Transverse colon (tissue), 4 donors: ENCODE results near the gene NDUFS6. TPM values are rescaled to one million over a fixed set of nuclear protein-coding genes. Genes with fewer than 3 reads are reported as not detected.

Source experiments
- DNase-seq: peaks from one replicate; pipeline ENCODE4 v3.0.0-alpha.2; 2019
- H3K27ac ChIP-seq, 4 donors: fragments of 200-600 bp; sonication (generic); 2 replicates each; pipeline ENCODE4 v1.5.1; 2016 to 2018; ENCODE audit warnings: inconsistent platforms in 4 of 4
- H3K27me3 ChIP-seq: fragments of 200-600 bp; sonication (generic); 2 replicates; pipeline ENCODE4 v1.5.1; 2017; ENCODE audit warnings: inconsistent platforms
- H3K36me3 ChIP-seq, 4 donors: fragments of 200-600 bp; sonication (generic); 2 replicates each; pipeline ENCODE4 v1.5.1; 2017 to 2019; ENCODE audit warnings: inconsistent platforms in 4 of 4
- H3K4me1 ChIP-seq, 4 donors: fragments of 200-600 bp; sonication (generic); 2 replicates each; pipeline ENCODE4 v1.5.1; 2017 to 2020; ENCODE audit warnings: inconsistent platforms in 4 of 4
- H3K4me3 ChIP-seq, 4 donors: fragments of 200-600 bp; sonication (generic); 1 replicate in 1 of 4; 2 replicates in 3 of 4; pipeline versions ENCODE4 v1.5.1 to v1.6.1; 2017 to 2019; ENCODE audit warnings: inconsistent platforms in 4 of 4
- H3K9me3 ChIP-seq, 2 donors: fragments of 200-600 bp; sonication (generic); 2 replicates each; pipeline ENCODE4 v1.5.1; 2017 to 2019; ENCODE audit warnings: inconsistent platforms in 2 of 2
- EP300 ChIP-seq: sonication (generic); formaldehyde crosslinking; IDR thresholded peaks from one replicate; pipeline ENCODE4 v1.6.1; 2017; ENCODE audit warnings: antibody characterized with exemption, low read depth
- POLR2A ChIP-seq: fragments of 450-650 bp; IDR thresholded peaks from one replicate; pipeline ENCODE4 v1.6.1; 2016; ENCODE audit warnings: antibody characterized with exemption, mild to moderate bottlenecking, moderate library complexity
- POLR2AphosphoS5 ChIP-seq, 3 donors: sonication (generic); formaldehyde crosslinking; IDR thresholded peaks; one replicate each; pipeline ENCODE4 v1.6.1; 2016; ENCODE audit warnings: antibody characterized with exemption in 3 of 3
- WGBS, 2 donors: methylation state at CpG; one replicate each; pipeline ENCODE4 v1.1.5; 2018; ENCODE audit warnings: low coverage in 1 of 2; 5-methylcytosine and 5-hydroxymethylcytosine counted together
- in situ Hi-C, 4 donors: fragments of 200-750 bp; cut with MboI; loops; one replicate each; pipeline versions ENCODE4 v1.15.0 to v1.15.1; 2017; ENCODE audit warnings: low sequenced_read_pairs in 3 of 4, low pct_ligation_motif_present in 1 of 4, low pct_unique_long_range_greater_than_20kb in 1 of 4
- intact Hi-C: fragments of 100-400 bp; cut with DNase I; formaldehyde crosslinking; loops from one replicate; pipeline ENCODE4 v1.15.1; 2023; ENCODE audit warnings: low total_unique reads
- total RNA-seq, 4 donors: library from RNA; depleted of rRNA; stranded (reverse); fragments of >200 nt; gene quantifications; one replicate each; pipeline ENCODE4 v1.1.0, GENCODE V29; 2016
- TF ChIP-seq, protein P1 (sequence below), 5 experiments: fragments of 200-600 bp in 3 of 5; fragments of 450-650 bp in 2 of 5; sonication (generic) in 3 of 5; IDR thresholded peaks; 1 replicate in 2 of 5; 2 replicates in 3 of 5; pipeline ENCODE4 v1.5.1; 2016 to 2017; ENCODE audit warnings: antibody characterized with exemption in 5 of 5, inconsistent platforms in 3 of 5, mild to moderate bottlenecking in 2 of 5, moderate library complexity in 1 of 5

NDUFS6 gene
- total RNA-seq, 4 donors from 2014 or later = 36.4 to 133 (median 66.4) TPM

DNA sequence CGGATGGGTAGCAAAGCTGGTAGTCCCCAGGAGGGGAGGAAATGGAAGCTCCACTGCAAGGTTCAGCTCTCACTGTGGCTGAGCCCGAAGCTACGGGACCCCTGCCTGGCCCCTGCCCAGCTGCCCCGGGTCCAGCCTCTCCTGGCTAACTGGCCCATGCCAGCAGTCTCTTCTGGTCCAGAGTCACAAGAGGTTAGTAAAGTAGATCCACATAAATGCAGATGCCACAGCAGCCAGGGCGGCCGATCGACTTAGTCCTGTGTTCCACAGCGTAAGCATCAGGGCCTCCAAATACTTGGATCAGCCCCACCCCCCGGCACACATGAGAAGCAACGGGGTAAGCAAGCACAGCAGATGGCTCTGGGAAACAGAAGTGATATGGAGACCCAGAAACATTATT, 43.7 kb upstream of the NDUFS6 start:
- in situ Hi-C loops (loop anchor here in 2 of 4 donors (25.0 kb wide), 1 partner anchor 255 kb away; no protein-coding TSS in a partner anchor), intact Hi-C loops (no loop called here)
- Histone ChIP-seq H3K27ac (no peak overlapping the region), H3K36me3 (no peaks in the 10 kb centered on the region), H3K27me3 (no peaks in the 10 kb centered on the region), H3K4me1 (no peaks in the 10 kb centered on the region), H3K9me3 (no peaks in the 10 kb centered on the region), H3K4me3 (no peak overlapping the region)
- 81% methylated on average over 10 of the region's 10 CpGs; no CpG with 5 or more reads in 1 of the 2 donors for WGBS, 2 donors
- DNase-seq = no peak
- no peak for TF ChIP-seq POLR2A
- no peak for TF ChIP-seq POLR2AphosphoS5 (IDR thresholded peaks at IDR 0.05)
- no peak for TF ChIP-seq EP300
- TF ChIP-seq, protein P1, sequence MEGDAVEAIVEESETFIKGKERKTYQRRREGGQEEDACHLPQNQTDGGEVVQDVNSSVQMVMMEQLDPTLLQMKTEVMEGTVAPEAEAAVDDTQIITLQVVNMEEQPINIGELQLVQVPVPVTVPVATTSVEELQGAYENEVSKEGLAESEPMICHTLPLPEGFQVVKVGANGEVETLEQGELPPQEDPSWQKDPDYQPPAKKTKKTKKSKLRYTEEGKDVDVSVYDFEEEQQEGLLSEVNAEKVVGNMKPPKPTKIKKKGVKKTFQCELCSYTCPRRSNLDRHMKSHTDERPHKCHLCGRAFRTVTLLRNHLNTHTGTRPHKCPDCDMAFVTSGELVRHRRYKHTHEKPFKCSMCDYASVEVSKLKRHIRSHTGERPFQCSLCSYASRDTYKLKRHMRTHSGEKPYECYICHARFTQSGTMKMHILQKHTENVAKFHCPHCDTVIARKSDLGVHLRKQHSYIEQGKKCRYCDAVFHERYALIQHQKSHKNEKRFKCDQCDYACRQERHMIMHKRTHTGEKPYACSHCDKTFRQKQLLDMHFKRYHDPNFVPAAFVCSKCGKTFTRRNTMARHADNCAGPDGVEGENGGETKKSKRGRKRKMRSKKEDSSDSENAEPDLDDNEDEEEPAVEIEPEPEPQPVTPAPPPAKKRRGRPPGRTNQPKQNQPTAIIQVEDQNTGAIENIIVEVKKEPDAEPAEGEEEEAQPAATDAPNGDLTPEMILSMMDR (IDR thresholded peaks at IDR 0.05) = no peak

DNA sequence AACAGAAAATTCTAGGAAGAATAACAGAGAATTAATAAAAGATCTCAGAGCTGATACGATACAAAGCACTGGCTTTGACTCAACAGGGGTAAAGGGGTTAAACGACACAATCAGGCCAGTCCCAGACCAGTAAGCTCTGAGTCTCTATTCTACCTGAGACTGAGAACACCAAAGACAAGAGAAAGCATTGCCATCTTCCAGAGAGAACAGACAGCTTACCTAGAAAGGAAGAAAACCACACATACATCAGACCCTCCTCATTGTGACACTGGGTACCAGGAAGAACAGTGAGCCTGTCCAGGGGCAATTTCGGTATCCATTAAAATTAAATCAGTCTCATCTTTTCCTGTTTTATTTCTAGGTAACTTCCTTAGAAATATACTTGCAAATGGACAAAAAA, 42.6 kb upstream of the NDUFS6 start:
- peaks cover 7% of the 10 kb centered on the region for H3K27me3 ChIP-seq
- no peaks in the 10 kb centered on the region for H3K36me3 ChIP-seq
- DNase-seq = no peak
- no peak overlapping the region for H3K4me3 ChIP-seq
- H3K9me3 ChIP-seq = no peaks in the 10 kb centered on the region
- H3K4me1 ChIP-seq = no peaks in the 10 kb centered on the region
- intact Hi-C loops (no loop called here), in situ Hi-C loops (loop anchor here in 2 of 4 donors (25.0 kb wide), 1 partner anchor 254 kb away; no protein-coding TSS in a partner anchor)
- TF ChIP-seq POLR2A = no peak
- TF ChIP-seq POLR2AphosphoS5 (IDR thresholded peaks at IDR 0.05) = no peak
- no peak for TF ChIP-seq EP300
- TF ChIP-seq, protein P1 (IDR thresholded peaks at IDR 0.05) = no peak
- no peak overlapping the region for H3K27ac ChIP-seq
- 71 to 74% methylated on average over 3 of the region's 3 CpGs for WGBS, 2 donors

DNA sequence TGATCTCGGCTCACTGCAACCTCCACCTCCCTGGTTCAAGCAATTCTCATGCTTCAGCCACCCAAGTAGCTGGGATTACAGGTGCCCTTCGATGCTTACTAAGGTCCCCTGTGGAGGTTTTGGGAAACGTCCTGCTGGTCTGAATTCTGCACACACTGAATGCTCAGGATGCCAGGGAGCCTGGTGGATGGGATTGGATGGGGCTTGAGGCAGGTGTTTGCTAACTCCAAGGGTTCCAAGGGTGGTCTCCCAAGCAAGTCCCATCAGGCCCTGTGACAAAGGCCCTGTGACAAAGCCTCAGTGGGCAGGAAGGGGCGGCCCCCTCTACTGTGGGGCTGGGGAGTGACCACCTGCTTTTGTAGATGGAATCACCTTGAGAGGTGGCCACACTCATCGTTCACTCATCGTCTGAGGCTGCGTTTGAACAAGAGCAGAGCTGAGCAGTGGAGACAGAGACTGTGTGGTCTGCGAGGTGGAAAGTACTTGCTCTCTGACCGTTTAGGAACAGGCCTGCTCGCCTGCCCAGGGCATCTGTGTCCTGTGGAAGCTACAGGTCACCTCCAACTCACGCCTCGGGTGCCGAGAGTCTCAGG, 41.7 kb upstream of the NDUFS6 start:
- in situ Hi-C loops (loop anchor here in 2 of 4 donors (25.0 kb wide), 1 partner anchor 253 kb away; no protein-coding TSS in a partner anchor), intact Hi-C loops (no loop called here)
- 77 to 100% methylated on average over 1 to 13 of the region's 13 CpGs for WGBS, 2 donors
- Histone ChIP-seq H3K36me3 (no peaks in the 10 kb centered on the region), H3K4me1 (no peaks in the 10 kb centered on the region), H3K27ac (no peak overlapping the region), H3K27me3 (peaks cover 7% of the 10 kb centered on the region), H3K9me3 (no peaks in the 10 kb centered on the region), H3K4me3 (no peak overlapping the region)
- DNase-seq = no peak
- no peak for TF ChIP-seq POLR2AphosphoS5 (IDR thresholded peaks at IDR 0.05)
- no peak for TF ChIP-seq EP300
- TF ChIP-seq, protein P1 (IDR thresholded peaks at IDR 0.05) = no peak
- TF ChIP-seq POLR2A = no peak

- H3K4me1 ChIP-seq = no peaks in the 10 kb centered on the region
- DNase-seq = no peak
- intact Hi-C loops (no loop called here), in situ Hi-C loops (loop anchor here in 2 of 4 donors (25.0 kb wide), 1 partner anchor 252 kb away; no protein-coding TSS in a partner anchor)
- no peaks in the 10 kb centered on the region for H3K9me3 ChIP-seq
- H3K27ac ChIP-seq = no peak overlapping the region
- H3K27me3 ChIP-seq = peaks cover 15% of the 10 kb centered on the region
- H3K36me3 ChIP-seq = no peaks in the 10 kb centered on the region
- TF ChIP-seq EP300 = no peak
- TF ChIP-seq, protein P1 (IDR thresholded peaks at IDR 0.05) = no peak
- TF ChIP-seq POLR2AphosphoS5 (IDR thresholded peaks at IDR 0.05) = no peak
- TF ChIP-seq POLR2A = no peak
- 74 to 79% methylated on average over 4 of the region's 4 CpGs for WGBS, 2 donors
- H3K4me3 ChIP-seq = no peak overlapping the region
These were observed 41.0 kb upstream of the NDUFS6 start for GRCh38 chr5:1760231-1760630.
